HepG2 (cell line): ENCODE data around the gene KLF6. TPM values are rescaled to one million over a fixed set of nuclear protein-coding genes. Genes with fewer than 3 reads are reported as not detected.
A peak's percentile ranks its signal among the peaks of the same experiment; 100 is the strongest.

Experiments
- ATF7-NPFF ChIP-seq: sonication (generic); formaldehyde crosslinking; IDR thresholded peaks from 2 replicates; pipeline ENCODE4 v1.8.1; 2023; ENCODE audit warnings: mild to moderate bottlenecking, low read depth, missing genetic modification reagents, moderate library complexity
- BORCS8-MEF2B ChIP-seq: sonication (generic); formaldehyde crosslinking; IDR thresholded peaks from 2 replicates; pipeline ENCODE4 v1.8.0; 2022; ENCODE audit warnings: mild to moderate bottlenecking, missing genetic modification reagents
- FOXC1 ChIP-seq: sonication (generic); formaldehyde crosslinking; IDR thresholded peaks from 2 replicates; pipeline ENCODE4 v1.8.0; 2022; ENCODE audit warnings: mild to moderate bottlenecking, missing genetic modification reagents, borderline replicate concordance
- MTA1 ChIP-seq: sonication (generic); formaldehyde crosslinking; IDR thresholded peaks from 2 replicates; pipeline ENCODE4 v1.4.0; 2020; ENCODE audit warnings: missing genetic modification reagents, mild to moderate bottlenecking, borderline replicate concordance
- SIX1 ChIP-seq: sonication (generic); formaldehyde crosslinking; IDR thresholded peaks from 2 replicates; pipeline ENCODE4 v1.4.0; 2020; ENCODE audit warnings: missing genetic modification reagents, borderline replicate concordance
- SOX13 ChIP-seq, 3 experiments: fragments of 450-650 bp in 1 of 3; sonication (generic) in 1 of 3; formaldehyde crosslinking in 1 of 3; IDR thresholded peaks in 2 of 3; conservative IDR thresholded peaks in 1 of 3; 2 replicates each; pipeline versions ENCODE4 v1.5.0 to v1.6.1; 2016 to 2020; ENCODE audit warnings: antibody characterized with exemption in 1 of 3, mild to moderate bottlenecking in 1 of 3, missing compliant biosample characterization in 1 of 3, missing genetic modification reagents in 1 of 3, moderate library complexity in 1 of 3
- SSRP1 ChIP-seq: IDR thresholded peaks from 2 replicates; pipeline ENCODE4 v1.6.1; 2016; ENCODE audit warnings: control low read depth
- USF2 ChIP-seq, 2 experiments: sonication (generic) in 1 of 2; formaldehyde crosslinking in 1 of 2; IDR thresholded peaks; 2 replicates each; pipeline versions ENCODE4 v1.5.1 to v1.6.1; 2011 to 2020; ENCODE audit warnings: borderline replicate concordance in 1 of 2, low read depth in 1 of 2, low read length in 1 of 2, mild to moderate bottlenecking in 1 of 2, missing genetic modification reagents in 1 of 2, moderate library complexity in 1 of 2
- ZBTB20 ChIP-seq: sonication (generic); formaldehyde crosslinking; IDR thresholded peaks from 2 replicates; pipeline ENCODE4 v1.8.1; 2023; ENCODE audit warnings: missing genetic modification reagents, low read depth, mild to moderate bottlenecking, borderline replicate concordance
- ZFX ChIP-seq: sonication (generic); formaldehyde crosslinking; IDR thresholded peaks from 2 replicates; pipeline ENCODE4 v1.4.0; 2020; ENCODE audit warnings: mild to moderate bottlenecking, low read depth, missing genetic modification reagents, moderate library complexity
- ZNF263 ChIP-seq: sonication (generic); formaldehyde crosslinking; IDR thresholded peaks from 2 replicates; pipeline ENCODE4 v1.4.0; 2020; ENCODE audit warnings: missing genetic modification reagents
- ZNF275 ChIP-seq: sonication (generic); formaldehyde crosslinking; IDR thresholded peaks from 2 replicates; pipeline ENCODE4 v1.8.0; 2022; ENCODE audit warnings: missing genetic modification reagents, mild to moderate bottlenecking, inconsistent platforms, borderline replicate concordance
- polyA plus RNA-seq, 8 experiments: library from polyadenylated mRNA; depleted of rRNA in 3 of 8; stranded (reverse) in 7 of 8; unstranded in 1 of 8; fragments of >200 nt; fragmentation: Illumina TruSeq in 4 of 8; extraction: Trizol in 4 of 8; gene quantifications; 2 replicates each; pipeline versions ENCODE4 v1.2.1 to v1.2.3, GENCODE V29; 2011 to 2016; ENCODE audit warnings: low read depth in 4 of 8, missing spikeins in 1 of 8, mixed read lengths in 1 of 8; ENCODE audit not compliant: insufficient read depth in 1 of 8
- total RNA-seq, 5 experiments: library from RNA; depleted of rRNA; stranded (reverse); fragments of >200 nt; fragmentation: Illumina TruSeq; extraction: Trizol; gene quantifications; 2 replicates each; pipeline ENCODE4 v1.2.3, GENCODE V29; 2016; ENCODE audit warnings: low read depth in 1 of 5
- TF ChIP-seq, protein P1 (sequence below): IDR thresholded peaks from 2 replicates; pipeline ENCODE4 v1.6.1; 2012; ENCODE audit warnings: low read depth, low read length, improper control_type of control experiment
- TF ChIP-seq, protein P2 (sequence below): sonication (generic); formaldehyde crosslinking; IDR thresholded peaks from 2 replicates; pipeline ENCODE4 v1.4.0; 2020; ENCODE audit warnings: mild to moderate bottlenecking, missing genetic modification reagents, borderline replicate concordance
- TF ChIP-seq, protein P3 (sequence below): sonication (generic); formaldehyde crosslinking; IDR thresholded peaks from 2 replicates; pipeline ENCODE4 v1.8.1; 2023; ENCODE audit warnings: missing genetic modification reagents, mild to moderate bottlenecking, borderline replicate concordance
- TF ChIP-seq, protein P4 (sequence below): sonication (generic); formaldehyde crosslinking; IDR thresholded peaks from 2 replicates; pipeline ENCODE4 v1.9.0; 2021; ENCODE audit warnings: missing genetic modification reagents, borderline replicate concordance

The KLF6 gene
- total and polyA plus RNA-seq, 2 of the 13 experiments (the other 11 are each of a cell fraction or from before 2014, with no cell fraction given) = 27.0 to 71.9 TPM

DNA sequence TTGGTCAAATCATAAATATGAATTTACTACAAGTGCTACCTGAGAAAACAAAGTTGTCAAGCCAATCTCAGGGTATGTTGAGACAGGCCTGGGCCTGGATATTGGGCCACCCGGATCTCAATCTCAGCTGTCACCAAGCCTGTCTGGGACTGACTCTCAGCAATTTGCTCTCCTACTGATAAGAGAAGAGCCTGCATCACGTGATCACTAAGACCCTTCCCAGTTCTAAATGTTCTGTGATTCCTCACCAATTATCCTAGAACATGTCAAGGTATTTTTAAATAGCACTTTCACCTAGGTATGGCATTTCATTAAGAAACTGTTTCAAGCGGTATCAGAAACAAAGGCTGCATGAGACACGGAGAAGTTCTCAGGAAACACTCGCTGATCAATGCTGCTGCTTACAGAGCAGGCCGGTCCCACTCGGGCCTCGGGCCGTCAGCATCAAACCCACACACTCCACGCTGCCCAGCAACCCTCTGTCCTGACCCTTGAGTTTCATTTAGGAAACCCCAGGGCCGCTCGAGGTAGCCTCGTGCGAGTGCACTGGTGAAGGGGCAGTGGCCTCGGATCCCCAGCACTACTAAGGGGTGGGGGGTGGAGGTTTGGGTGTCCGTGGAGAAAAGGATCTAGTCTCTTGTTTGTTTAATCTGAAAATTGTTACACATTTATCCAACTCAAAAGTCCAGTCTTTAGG, 4.1 kb downstream of the KLF6 start (continued):
- TF ChIP-seq ZBTB20 (CRISPR knock-in tag) (0 out of 2 replicates have a peak, but pooled peaks have one; percentile 12), ZNF275 (CRISPR knock-in tag) (no peak), SOX13 (IDR thresholded peaks at IDR 0.05) (no peak), SOX13 (CRISPR knock-in tag; conservative IDR thresholded peaks at IDR 0.05 in 1 of 2, IDR thresholded peaks at IDR 0.05 in 1 of 2) (0 out of 4 replicates have a peak, but pooled peaks of 1 of the 2 experiments have one; percentile 39), ZNF263 (no peak), SIX1 (no peak), USF2 (IDR thresholded peaks at IDR 0.05; ENCODE audit: low read depth, low read length) (no peak), USF2 (CRISPR knock-in tag; IDR thresholded peaks at IDR 0.05; ENCODE audit: borderline replicate concordance) (peak; percentile 29; the same call in 1 of the 2 replicates), FOXC1 (CRISPR knock-in tag) (no peak), MTA1 (CRISPR knock-in tag) (0 out of 2 replicates have a peak, but pooled peaks have one; percentile 14), ZFX (0 out of 2 replicates have a peak, but pooled peaks have one; percentile 9), SSRP1 (CRISPR knock-in tag) (0 out of 2 replicates have a peak, but pooled peaks have one; percentile 40), BORCS8-MEF2B (CRISPR knock-in tag) (no peak), ATF7-NPFF (CRISPR knock-in tag) (0 out of 2 replicates have a peak, but pooled peaks have one; percentile 7)
- TF ChIP-seq, protein P1, sequence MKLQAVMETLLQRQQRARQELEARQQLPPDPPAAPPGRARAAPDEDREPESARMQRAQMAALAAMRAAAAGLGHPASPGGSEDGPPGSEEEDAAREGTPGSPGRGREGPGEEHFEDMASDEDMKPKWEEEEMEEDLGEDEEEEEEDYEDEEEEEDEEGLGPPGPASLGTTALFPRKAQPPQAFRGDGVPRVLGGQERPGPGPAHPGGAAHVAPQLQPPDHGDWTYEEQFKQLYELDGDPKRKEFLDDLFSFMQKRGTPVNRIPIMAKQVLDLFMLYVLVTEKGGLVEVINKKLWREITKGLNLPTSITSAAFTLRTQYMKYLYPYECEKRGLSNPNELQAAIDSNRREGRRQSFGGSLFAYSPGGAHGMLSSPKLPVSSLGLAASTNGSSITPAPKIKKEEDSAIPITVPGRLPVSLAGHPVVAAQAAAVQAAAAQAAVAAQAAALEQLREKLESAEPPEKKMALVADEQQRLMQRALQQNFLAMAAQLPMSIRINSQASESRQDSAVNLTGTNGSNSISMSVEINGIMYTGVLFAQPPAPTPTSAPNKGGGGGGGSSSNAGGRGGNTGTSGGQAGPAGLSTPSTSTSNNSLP = no peak
- TF ChIP-seq, protein P2, sequence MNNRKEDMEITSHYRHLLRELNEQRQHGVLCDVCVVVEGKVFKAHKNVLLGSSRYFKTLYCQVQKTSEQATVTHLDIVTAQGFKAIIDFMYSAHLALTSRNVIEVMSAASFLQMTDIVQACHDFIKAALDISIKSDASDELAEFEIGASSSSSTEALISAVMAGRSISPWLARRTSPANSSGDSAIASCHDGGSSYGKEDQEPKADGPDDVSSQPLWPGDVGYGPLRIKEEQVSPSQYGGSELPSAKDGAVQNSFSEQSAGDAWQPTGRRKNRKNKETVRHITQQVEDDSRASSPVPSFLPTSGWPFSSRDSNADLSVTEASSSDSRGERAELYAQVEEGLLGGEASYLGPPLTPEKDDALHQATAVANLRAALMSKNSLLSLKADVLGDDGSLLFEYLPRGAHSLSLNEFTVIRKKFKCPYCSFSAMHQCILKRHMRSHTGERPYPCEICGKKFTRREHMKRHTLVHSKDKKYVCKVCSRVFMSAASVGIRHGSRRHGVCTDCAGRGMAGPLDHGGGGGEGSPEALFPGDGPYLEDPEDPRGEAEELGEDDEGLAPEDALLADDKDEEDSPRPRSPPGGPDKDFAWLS (CRISPR knock-in tag) = no peak
- TF ChIP-seq, protein P3, sequence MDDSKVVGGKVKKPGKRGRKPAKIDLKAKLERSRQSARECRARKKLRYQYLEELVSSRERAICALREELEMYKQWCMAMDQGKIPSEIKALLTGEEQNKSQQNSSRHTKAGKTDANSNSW (CRISPR knock-in tag) = no peak
- TF ChIP-seq, protein P4, sequence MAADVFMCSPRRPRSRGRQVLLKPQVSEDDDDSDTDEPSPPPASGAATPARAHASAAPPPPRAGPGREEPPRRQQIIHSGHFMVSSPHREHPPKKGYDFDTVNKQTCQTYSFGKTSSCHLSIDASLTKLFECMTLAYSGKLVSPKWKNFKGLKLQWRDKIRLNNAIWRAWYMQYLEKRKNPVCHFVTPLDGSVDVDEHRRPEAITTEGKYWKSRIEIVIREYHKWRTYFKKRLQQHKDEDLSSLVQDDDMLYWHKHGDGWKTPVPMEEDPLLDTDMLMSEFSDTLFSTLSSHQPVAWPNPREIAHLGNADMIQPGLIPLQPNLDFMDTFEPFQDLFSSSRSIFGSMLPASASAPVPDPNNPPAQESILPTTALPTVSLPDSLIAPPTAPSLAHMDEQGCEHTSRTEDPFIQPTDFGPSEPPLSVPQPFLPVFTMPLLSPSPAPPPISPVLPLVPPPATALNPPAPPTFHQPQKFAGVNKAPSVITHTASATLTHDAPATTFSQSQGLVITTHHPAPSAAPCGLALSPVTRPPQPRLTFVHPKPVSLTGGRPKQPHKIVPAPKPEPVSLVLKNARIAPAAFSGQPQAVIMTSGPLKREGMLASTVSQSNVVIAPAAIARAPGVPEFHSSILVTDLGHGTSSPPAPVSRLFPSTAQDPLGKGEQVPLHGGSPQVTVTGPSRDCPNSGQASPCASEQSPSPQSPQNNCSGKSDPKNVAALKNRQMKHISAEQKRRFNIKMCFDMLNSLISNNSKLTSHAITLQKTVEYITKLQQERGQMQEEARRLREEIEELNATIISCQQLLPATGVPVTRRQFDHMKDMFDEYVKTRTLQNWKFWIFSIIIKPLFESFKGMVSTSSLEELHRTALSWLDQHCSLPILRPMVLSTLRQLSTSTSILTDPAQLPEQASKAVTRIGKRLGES (CRISPR knock-in tag) = no peak
